NB4 (cell line): Measurements from ENCODE around the gene GOLGA1.

ENCODE experiments used
- DNase-seq: peaks from one replicate; pipeline ENCODE4 v3.0.0; 2010; ENCODE audit warnings: low read depth
- H3K4me3 ChIP-seq: one replicate; pipeline ENCODE4 v1.5.1; 2011; ENCODE audit warnings: mild to moderate bottlenecking, low read depth, low read length, moderate library complexity
- MYC ChIP-seq: IDR thresholded peaks from 2 replicates; pipeline ENCODE4 v1.6.1; 2011; ENCODE audit warnings: low read depth, low read length
- POLR2A ChIP-seq: IDR thresholded peaks from 2 replicates; pipeline ENCODE4 v1.6.1; 2011; ENCODE audit warnings: mild to moderate bottlenecking; ENCODE audit not compliant: insufficient read length; ENCODE audit errors: extremely low read depth
- TF ChIP-seq, protein P1 (sequence below): IDR thresholded peaks from 2 replicates; pipeline ENCODE4 v1.6.1; 2011; ENCODE audit warnings: low read depth, low read length
- TF ChIP-seq, protein P2 (sequence below): IDR thresholded peaks from one replicate; pipeline ENCODE4 v1.5.1; 2012; ENCODE audit warnings: low read depth, low read length

Gene GOLGA1

DNA sequence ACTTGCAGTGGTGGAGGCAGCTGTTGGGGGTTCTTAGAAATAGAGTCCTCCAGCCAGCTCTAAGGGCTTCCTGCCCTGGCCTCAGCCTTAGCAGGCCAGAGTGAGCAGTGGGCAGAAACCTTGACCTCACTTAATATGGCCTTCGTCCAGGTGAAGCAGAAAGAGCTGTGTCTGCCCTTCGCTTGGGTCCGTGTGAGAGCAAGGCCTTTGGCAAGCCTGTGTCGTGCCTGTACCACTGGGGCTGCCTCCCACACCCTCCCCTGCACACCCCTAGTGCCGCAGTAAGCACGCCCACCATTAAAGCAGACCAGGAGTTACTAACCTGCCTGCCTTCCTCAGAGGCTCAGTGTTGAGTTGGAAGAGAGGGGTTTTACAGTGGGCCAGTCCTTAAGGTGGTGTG is 65.4 kb downstream of the GOLGA1 start:
- no peak overlapping the region for H3K4me3 ChIP-seq
- DNase-seq, result no peak
- TF ChIP-seq POLR2A (no peak), MYC (no peak)
- TF ChIP-seq, protein P1, sequence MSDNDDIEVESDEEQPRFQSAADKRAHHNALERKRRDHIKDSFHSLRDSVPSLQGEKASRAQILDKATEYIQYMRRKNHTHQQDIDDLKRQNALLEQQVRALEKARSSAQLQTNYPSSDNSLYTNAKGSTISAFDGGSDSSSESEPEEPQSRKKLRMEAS, result no peak
- TF ChIP-seq, protein P2, sequence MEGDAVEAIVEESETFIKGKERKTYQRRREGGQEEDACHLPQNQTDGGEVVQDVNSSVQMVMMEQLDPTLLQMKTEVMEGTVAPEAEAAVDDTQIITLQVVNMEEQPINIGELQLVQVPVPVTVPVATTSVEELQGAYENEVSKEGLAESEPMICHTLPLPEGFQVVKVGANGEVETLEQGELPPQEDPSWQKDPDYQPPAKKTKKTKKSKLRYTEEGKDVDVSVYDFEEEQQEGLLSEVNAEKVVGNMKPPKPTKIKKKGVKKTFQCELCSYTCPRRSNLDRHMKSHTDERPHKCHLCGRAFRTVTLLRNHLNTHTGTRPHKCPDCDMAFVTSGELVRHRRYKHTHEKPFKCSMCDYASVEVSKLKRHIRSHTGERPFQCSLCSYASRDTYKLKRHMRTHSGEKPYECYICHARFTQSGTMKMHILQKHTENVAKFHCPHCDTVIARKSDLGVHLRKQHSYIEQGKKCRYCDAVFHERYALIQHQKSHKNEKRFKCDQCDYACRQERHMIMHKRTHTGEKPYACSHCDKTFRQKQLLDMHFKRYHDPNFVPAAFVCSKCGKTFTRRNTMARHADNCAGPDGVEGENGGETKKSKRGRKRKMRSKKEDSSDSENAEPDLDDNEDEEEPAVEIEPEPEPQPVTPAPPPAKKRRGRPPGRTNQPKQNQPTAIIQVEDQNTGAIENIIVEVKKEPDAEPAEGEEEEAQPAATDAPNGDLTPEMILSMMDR, result no peak

DNA sequence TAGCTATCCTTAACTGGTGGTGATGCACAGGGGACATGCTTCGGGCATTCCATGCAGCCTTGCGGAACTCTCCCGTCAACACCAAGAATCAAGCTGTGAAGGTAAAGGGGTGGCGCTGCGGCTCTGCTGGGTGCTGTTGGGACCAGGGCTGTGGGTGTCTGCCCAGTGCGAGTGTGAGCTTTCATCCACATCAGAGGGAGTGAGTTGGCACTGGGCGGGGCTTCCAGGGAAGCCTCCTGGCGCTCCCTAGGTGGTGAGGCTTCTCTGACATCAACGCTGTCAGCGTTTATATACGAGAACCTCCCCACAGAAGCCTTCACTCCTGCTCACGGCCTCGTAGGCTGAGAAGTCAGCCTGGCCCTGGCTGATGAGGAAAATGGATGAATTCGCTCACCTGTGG is 67.2 kb downstream of the GOLGA1 start:
- no peak for DNase-seq
- H3K4me3 ChIP-seq, result no peak overlapping the region
- TF ChIP-seq MYC, result no peak
- TF ChIP-seq, protein P1, result no peak
- no peak for TF ChIP-seq POLR2A
- TF ChIP-seq, protein P2, result no peak

DNA sequence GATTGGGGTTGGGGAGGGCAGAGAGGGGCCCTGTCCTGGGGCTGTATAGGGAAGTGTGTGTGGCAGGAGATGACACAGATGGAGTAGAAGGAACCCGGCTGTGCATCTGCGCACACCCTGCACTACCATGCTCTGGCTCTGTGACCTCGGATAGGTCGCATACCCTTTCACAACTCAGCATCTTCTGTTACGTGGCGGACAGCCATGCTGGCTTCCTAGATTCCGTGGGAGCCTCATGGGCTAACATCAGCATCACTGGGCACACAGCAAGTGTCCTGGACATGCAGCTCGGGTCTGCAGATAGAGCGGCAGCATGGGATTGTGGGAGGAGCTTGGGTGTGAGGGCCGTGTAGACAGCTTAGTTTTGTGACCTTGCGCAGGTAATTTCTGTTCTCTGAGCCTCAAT is 69.7 kb downstream of the GOLGA1 start:
- TF ChIP-seq, protein P1, result no peak
- H3K4me3 ChIP-seq, result peak overlapping the region; percentile 94
- DNase-seq, result no peak

DNA sequence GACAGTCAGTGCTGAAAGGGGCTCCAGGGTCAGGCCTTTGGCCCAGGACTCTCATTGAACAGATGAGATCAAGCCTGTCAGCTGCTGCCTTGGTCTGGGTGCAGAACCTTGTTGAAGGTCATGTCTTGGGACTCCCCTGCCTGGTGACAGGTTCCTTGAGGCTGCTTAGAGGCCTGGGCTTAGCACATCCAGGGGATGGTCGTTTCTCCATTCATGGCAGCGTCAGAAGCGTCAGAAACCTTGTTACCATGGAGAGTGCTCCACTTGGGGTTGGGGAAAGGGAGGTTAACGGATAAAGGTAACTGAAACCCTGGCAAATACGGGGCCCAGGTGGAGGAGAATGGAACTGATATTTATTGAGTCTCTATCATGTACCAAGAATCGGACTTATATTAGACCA is 70.2 kb downstream of the GOLGA1 start:
- TF ChIP-seq, protein P2, result no peak
- TF ChIP-seq, protein P1, result no peak
- no peak for TF ChIP-seq MYC
- TF ChIP-seq POLR2A, result no peak
- peak overlapping the region; percentile 94 for H3K4me3 ChIP-seq
- no peak for DNase-seq

DNA sequence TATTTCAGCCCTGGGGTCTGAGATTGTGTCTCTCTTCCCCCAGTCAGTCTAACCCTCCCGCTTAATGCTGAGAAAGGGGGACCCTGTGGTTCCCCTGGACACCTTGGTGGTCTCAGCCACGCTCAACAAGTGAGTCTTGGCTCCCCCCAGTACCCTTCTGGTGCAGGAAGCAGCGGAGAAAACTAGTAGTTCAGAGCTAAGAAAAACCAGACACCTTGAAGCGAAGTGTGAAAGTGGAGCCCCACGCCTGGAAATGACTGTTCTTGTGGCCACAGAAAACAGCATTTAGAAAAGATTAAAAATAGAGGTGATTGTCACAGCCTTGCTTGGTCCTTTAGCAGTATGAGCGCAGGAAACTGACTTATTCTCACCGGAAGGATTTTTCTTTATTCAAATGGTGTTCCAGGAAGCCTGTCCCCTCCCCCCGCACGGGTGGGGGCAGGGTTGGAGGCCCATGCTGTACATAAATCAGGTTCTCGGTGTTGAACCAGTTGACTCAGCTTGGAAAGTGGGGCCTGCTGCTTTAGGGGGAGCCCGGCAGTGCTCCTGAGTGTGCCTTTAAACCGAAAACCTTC is 70.8 kb downstream of the GOLGA1 start:
- DNase-seq, result peak; percentile 64
- TF ChIP-seq, protein P2, result no peak
- TF ChIP-seq POLR2A (no peak), MYC (peak; percentile 53; the same call in 1 of the 2 replicates)
- TF ChIP-seq, protein P1, result 0 out of 2 replicates have a peak, but pooled peaks have one; percentile 13
- H3K4me3 ChIP-seq, result peak overlapping the region; percentile 94

DNA sequence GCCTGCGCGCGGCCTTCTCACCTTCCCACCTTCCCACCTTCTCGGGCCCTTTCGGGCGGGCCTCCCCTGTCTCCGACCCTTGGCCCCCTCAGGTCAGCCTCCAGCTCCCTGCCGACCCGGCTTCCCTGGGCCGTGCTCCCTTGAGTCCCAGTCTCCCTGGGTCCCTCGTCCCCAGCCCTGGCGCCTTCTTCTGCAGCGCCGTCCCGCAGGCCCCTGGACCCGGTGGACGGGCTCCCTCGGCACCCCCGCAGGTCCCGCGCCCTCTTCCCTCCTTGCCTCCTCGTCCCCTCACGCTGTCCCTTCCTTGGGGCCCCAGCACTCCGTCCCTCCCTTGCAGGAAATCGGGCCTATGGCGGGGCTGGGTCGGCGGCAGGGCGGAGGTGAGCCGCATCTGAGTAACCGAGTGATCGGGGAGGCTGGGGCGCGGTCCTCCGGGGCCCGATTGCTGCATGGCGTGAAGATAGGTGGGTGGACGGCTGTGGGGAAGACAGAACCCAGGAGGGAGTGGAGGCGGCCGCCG is 71.4 kb downstream of the GOLGA1 start:
- DNase-seq, result peak; percentile 57
- TF ChIP-seq POLR2A (no peak), MYC (no peak)
- TF ChIP-seq, protein P2, result no peak
- TF ChIP-seq, protein P1, result no peak

More for the DNA sequence above, 71.4 kb downstream of the GOLGA1 start:
- peak overlapping the region; percentile 94 for H3K4me3 ChIP-seq
